ENCODE results near the gene APOD.
"Not testable (repeated sequence)": the region's sequence is repeated elsewhere in the genome, so short reads cannot be mapped to it uniquely, and the experiment has no call there.

APOD gene

GRCh38 chr3:195596765-195597171 is 13.0 kb upstream of the APOD start:
- no peak for TF ChIP-seq GATA1 (IDR thresholded peaks at IDR 0.05; ENCODE audit: low read depth, low read length)
- no peak for TF ChIP-seq POLR2A (IDR thresholded peaks at IDR 0.05; ENCODE audit: low read length)
- no peak for DNase-seq

- no peak for DNase-seq
- TF ChIP-seq POLR2A (IDR thresholded peaks at IDR 0.05; ENCODE audit: low read length) (no peak), GATA1 (IDR thresholded peaks at IDR 0.05; ENCODE audit: low read depth, low read length) (no peak)
Measured at GRCh38 chr3:195595785-195596531, 12.2 kb upstream of the APOD start.

GRCh38 chr3:195591852-195592251 is 8.1 kb upstream of the APOD start:
- no peak for TF ChIP-seq GATA1 (IDR thresholded peaks at IDR 0.05; ENCODE audit: low read depth, low read length)
- no peak for TF ChIP-seq POLR2A (IDR thresholded peaks at IDR 0.05; ENCODE audit: low read length)
- no peak for DNase-seq

GRCh38 chr3:195591220-195591619 is 7.5 kb upstream of the APOD start:
- TF ChIP-seq POLR2A (IDR thresholded peaks at IDR 0.05; ENCODE audit: low read length): no peak
- TF ChIP-seq GATA1 (IDR thresholded peaks at IDR 0.05; ENCODE audit: low read depth, low read length): no peak
- no peak for DNase-seq

- DNase-seq: not testable (repeated sequence)
Measured at GRCh38 chr3:195590381-195590780, 6.6 kb upstream of the APOD start.

GRCh38 chr3:195589796-195590195 is 6.1 kb upstream of the APOD start:
- not testable (repeated sequence) for DNase-seq

- DNase-seq: no peak
- TF ChIP-seq POLR2A (IDR thresholded peaks at IDR 0.05; ENCODE audit: low read length): no peak
- no peak for TF ChIP-seq GATA1 (IDR thresholded peaks at IDR 0.05; ENCODE audit: low read depth, low read length)
Measured at GRCh38 chr3:195587824-195588223, 4.1 kb upstream of the APOD start.

- DNase-seq: no peak
- TF ChIP-seq POLR2A (IDR thresholded peaks at IDR 0.05; ENCODE audit: low read length) (no peak), GATA1 (IDR thresholded peaks at IDR 0.05; ENCODE audit: low read depth, low read length) (no peak)
Measured at GRCh38 chr3:195587406-195587805, 3.7 kb upstream of the APOD start.

- no peak for DNase-seq
- no peak for TF ChIP-seq GATA1 (IDR thresholded peaks at IDR 0.05; ENCODE audit: low read depth, low read length)
- TF ChIP-seq POLR2A (IDR thresholded peaks at IDR 0.05; ENCODE audit: low read length): no peak
Measured at GRCh38 chr3:195584543-195584870, 767 bp upstream of the APOD start.

- TF ChIP-seq POLR2A (IDR thresholded peaks at IDR 0.05; ENCODE audit: low read length): no peak
- TF ChIP-seq GATA1 (IDR thresholded peaks at IDR 0.05; ENCODE audit: low read depth, low read length): no peak
- DNase-seq: no peak
Measured at GRCh38 chr3:195582947-195583346, 793 bp downstream of the APOD start.

- TF ChIP-seq POLR2A (IDR thresholded peaks at IDR 0.05; ENCODE audit: low read length) (no peak), GATA1 (IDR thresholded peaks at IDR 0.05; ENCODE audit: low read depth, low read length) (no peak)
- no peak for DNase-seq
Measured at GRCh38 chr3:195580744-195581443, 2.8 kb downstream of the APOD start.

- TF ChIP-seq GATA1 (IDR thresholded peaks at IDR 0.05; ENCODE audit: low read depth, low read length) (no peak), POLR2A (IDR thresholded peaks at IDR 0.05; ENCODE audit: low read length) (no peak)
- DNase-seq: no peak
Measured at GRCh38 chr3:195579281-195579680, 4.5 kb downstream of the APOD start.

GRCh38 chr3:195578565-195578964 is 5.2 kb downstream of the APOD start:
- TF ChIP-seq GATA1 (IDR thresholded peaks at IDR 0.05; ENCODE audit: low read depth, low read length) (no peak), POLR2A (IDR thresholded peaks at IDR 0.05; ENCODE audit: low read length) (no peak)
- DNase-seq: no peak

- DNase-seq: no peak
- no peak for TF ChIP-seq POLR2A (IDR thresholded peaks at IDR 0.05; ENCODE audit: low read length)
- TF ChIP-seq GATA1 (IDR thresholded peaks at IDR 0.05; ENCODE audit: low read depth, low read length): no peak
Measured at GRCh38 chr3:195577645-195578177, 6.0 kb downstream of the APOD start.
